Natural killer cell treated with Interleukin-12 subunit alpha and Interleukin-12 subunit beta and Interleukin-15 and Interleukin-18, amount 100 ng/mL, for 72 hours (primary cell): ENCODE results near the gene DEK. TPM values are rescaled to one million over a fixed set of nuclear protein-coding genes. Genes with fewer than 3 reads are reported as not detected.
"Not testable (repeated sequence)": the region's sequence is repeated elsewhere in the genome, so short reads cannot be mapped to it uniquely, and the experiment has no call there.

Experiments
- ATAC-seq, 2 donors: fragments of 150-1000 bp; cut with Tn5 transposase in 1 of 2; sonication (Bioruptor Pico), chemical (Tn5 transposase) in 1 of 2; 2 replicates each; pipeline ENCODE4 v1.10.0; 2021
- DNase-seq: peaks from one replicate; pipeline ENCODE4 v3.0.0; 2022; ENCODE audit warnings: low spot score
- H3K27ac Mint-ChIP-seq, 2 donors: 1 replicate in 1 of 2; 2 replicates in 1 of 2; pipeline ENCODE4 v1.8.0; 2022; ENCODE audit warnings: mixed read lengths in 2 of 2, mild to moderate bottlenecking in 1 of 2, moderate library complexity in 1 of 2
- H3K27me3 Mint-ChIP-seq, 2 donors: 1 replicate in 1 of 2; 2 replicates in 1 of 2; pipeline ENCODE4 v1.8.0; 2022; ENCODE audit warnings: mixed read lengths in 2 of 2
- H3K36me3 Mint-ChIP-seq: one replicate; pipeline ENCODE4 v1.8.0; 2022; ENCODE audit warnings: mixed read lengths
- H3K4me1 Mint-ChIP-seq, 2 donors: 1 replicate in 1 of 2; 2 replicates in 1 of 2; pipeline ENCODE4 v1.8.0; 2022; ENCODE audit warnings: low read depth in 2 of 2, mixed read lengths in 2 of 2, mild to moderate bottlenecking in 1 of 2
- H3K4me3 Mint-ChIP-seq: one replicate; pipeline ENCODE4 v1.8.0; 2022; ENCODE audit warnings: mixed read lengths
- H3K9me3 Mint-ChIP-seq: 2 replicates; pipeline ENCODE4 v1.8.0; 2022; ENCODE audit warnings: mixed read lengths
- total RNA-seq, 2 donors: library from RNA; stranded (reverse); gene quantifications; one replicate each; pipeline ENCODE4 v1.2.3, GENCODE V29; 2022

The DEK gene
- total RNA-seq, 2 donors from 2014 or later, result 105 to 152 TPM

DNA sequence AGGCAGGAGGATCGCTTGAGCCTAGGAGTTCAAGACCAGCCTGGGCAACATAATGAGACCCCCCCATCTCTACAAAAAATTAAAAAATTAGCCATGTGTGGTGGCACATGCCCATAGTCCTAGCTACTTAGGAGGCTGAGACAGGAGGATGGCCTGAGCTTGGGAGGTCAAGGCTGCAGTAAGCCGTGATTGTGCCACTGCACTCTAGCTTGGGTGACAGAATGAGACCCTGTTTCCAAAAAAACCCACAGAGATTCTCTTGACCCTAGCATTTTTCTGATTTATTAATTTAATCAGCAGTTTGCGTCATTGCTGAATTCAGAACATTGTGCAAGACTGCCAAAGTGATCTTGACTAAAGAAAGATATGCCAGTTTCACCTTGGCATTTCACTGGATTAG, 72.3 kb downstream of the DEK start:
- peaks cover 3% of the 10 kb centered on the region for H3K36me3 Mint-ChIP-seq
- no peaks in the 10 kb centered on the region for H3K9me3 Mint-ChIP-seq
- ATAC-seq (no peak), DNase-seq (no peak)
- H3K4me3 Mint-ChIP-seq, result no peak overlapping the region
- H3K27me3 Mint-ChIP-seq, result no peaks in the 10 kb centered on the region
- no peak overlapping the region for H3K27ac Mint-ChIP-seq
- no peaks in the 10 kb centered on the region for H3K4me1 Mint-ChIP-seq

- no peak for DNase-seq
- H3K27ac Mint-ChIP-seq, result no peak overlapping the region
These were observed 75.1 kb downstream of the DEK start for GRCh38 chr6:18189196-18189595.

DNA sequence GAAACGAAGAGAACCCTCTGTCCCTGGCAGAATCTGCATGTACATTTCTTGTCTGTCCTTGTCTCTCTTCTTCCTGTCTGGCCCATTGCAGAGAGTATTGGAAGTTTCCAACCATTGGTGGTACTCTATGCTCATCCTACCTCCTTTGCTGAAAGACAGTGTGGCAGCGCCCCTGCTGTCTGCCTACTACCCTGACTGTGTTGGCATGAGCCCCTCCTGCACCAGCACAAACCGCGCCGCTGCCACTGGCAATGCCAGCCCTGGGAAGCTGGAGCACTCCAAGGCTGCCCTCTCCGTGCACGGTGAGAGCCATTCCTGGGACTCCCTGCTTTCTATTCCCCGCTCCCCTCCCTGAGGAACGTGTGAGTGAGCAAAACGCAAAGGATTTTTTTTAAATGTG, 76.6 kb downstream of the DEK start:
- Mint-ChIP-seq H3K36me3 (no peaks in the 10 kb centered on the region), H3K27me3 (no peaks in the 10 kb centered on the region), H3K27ac (no peak overlapping the region), H3K4me3 (no peak overlapping the region), H3K4me1 (no peaks in the 10 kb centered on the region), H3K9me3 (no peaks in the 10 kb centered on the region)
- DNase-seq, result no peak
- ATAC-seq, result no peak

More at GRCh38 chr6:18189196-18189595, 75.1 kb downstream of the DEK start:
- Mint-ChIP-seq H3K9me3 (no peaks in the 10 kb centered on the region), H3K27me3 (no peaks in the 10 kb centered on the region), H3K4me1 (no peaks in the 10 kb centered on the region), H3K4me3 (no peak overlapping the region), H3K36me3 (no peaks in the 10 kb centered on the region)
- ATAC-seq, result no peak

DNA sequence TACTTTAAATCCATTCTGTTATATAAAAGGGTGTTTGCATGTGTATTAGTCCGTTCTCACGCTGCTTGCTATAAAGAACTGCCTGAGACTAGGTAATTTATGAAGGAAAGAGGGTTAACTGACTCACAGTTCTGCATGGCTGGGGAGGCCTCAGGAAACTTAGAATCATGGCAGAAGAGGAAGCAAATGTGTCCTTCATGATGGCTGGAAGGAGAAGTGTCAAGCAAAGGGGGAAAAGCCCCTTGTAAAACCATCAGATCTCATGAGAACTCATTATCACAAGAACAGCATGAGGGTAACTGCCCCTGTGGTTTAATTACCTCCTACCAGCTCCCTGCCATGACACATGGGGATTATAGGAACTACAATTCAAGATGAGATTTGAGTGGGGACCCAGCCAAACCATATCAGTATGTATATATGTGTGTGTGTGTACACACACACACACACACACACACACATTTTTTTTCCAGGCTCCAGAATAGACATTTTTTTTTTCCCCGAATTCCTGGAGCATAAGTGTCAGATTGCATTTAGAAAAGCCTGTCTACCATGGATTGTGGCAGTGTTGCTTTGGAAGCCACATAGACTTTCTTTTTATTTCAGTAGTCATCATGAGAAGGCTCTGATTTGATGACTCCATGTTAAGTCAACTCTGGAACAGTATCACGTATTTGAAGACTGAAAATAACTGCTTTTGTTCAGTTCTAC, 77.6 kb downstream of the DEK start:
- Mint-ChIP-seq H3K4me3 (no peak overlapping the region), H3K36me3 (no peaks in the 10 kb centered on the region), H3K27ac (no peak overlapping the region), H3K27me3 (no peaks in the 10 kb centered on the region), H3K9me3 (no peaks in the 10 kb centered on the region), H3K4me1 (no peaks in the 10 kb centered on the region)
- DNase-seq (no peak), ATAC-seq (no peak)

DNA sequence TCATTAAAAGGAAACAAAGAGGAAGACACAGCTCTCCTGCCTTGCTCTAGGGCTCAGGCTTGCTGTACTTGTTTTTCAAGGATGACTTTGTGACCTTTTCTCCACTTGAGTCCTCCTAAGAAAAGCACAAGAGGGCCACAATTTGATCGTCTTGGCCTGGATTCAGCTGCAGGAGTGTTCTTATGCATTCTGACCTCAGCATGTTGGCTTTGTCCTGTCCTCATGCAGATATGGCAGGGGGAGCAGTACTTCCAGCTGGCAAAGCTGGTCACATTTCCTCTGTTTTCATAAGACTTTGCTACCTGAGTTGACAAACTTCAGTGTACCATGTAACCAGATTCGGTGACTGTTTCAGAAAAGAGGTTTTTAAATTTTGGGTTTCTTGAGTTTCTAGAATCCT, 78.3 kb downstream of the DEK start:
- no peaks in the 10 kb centered on the region for H3K27me3 Mint-ChIP-seq

DNA sequence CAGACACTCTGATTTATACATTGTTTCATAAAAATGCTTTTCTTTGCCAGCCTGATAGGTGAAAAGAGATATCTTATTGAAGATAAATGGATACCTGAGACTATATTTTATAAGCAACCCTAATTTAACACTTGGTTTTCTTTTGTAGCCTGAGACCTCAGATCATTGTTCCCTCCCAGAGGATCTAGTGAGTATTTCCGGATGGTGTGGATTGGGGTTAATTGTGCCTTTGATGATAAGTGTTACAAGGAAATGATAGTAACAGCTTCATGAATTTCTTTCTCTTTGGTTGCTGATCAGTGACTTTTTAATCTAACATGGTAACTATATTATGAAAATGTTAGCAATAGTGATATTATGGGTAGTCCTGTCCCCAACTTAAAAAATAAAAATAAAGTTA, 78.7 kb downstream of the DEK start:
- no peak for DNase-seq
- Mint-ChIP-seq H3K27me3 (no peaks in the 10 kb centered on the region), H3K9me3 (no peaks in the 10 kb centered on the region), H3K27ac (no peak overlapping the region), H3K4me3 (no peak overlapping the region), H3K36me3 (no peaks in the 10 kb centered on the region), H3K4me1 (no peaks in the 10 kb centered on the region)
- ATAC-seq, result no peak

More for the DNA sequence above, 78.3 kb downstream of the DEK start:
- DNase-seq, result no peak
- no peak overlapping the region for H3K4me3 Mint-ChIP-seq
- H3K36me3 Mint-ChIP-seq, result no peaks in the 10 kb centered on the region
- H3K27ac Mint-ChIP-seq, result no peak overlapping the region
- no peaks in the 10 kb centered on the region for H3K9me3 Mint-ChIP-seq
- H3K4me1 Mint-ChIP-seq, result no peaks in the 10 kb centered on the region
- no peak for ATAC-seq

DNA sequence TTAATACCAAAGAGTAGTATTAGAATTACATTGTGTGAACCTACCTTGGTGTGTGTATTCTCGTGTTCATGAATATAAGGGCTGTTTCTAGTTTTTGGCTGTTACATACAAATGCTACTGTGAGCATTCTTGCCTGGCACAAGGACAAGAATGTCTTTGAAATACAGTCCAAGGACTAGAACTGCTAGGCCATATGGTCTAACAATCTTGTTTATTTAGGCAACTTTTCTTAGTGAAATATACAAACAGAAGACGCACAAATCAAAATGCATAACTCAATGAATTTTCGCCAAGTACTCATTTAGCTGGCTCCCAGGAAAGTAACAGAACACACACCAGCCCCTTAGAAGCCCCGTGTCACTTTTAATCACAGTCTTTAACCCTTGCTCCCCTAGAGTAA, 80.6 kb downstream of the DEK start:
- peak overlapping the region in 1 of 2 donors; percentile 14 for H3K27ac Mint-ChIP-seq
- DNase-seq, result no peak
- no peak for ATAC-seq
- no peaks in the 10 kb centered on the region for H3K27me3 Mint-ChIP-seq
- H3K36me3 Mint-ChIP-seq, result no peaks in the 10 kb centered on the region
- H3K9me3 Mint-ChIP-seq, result no peaks in the 10 kb centered on the region
- H3K4me1 Mint-ChIP-seq, result peaks cover 0 to 1% of the 10 kb centered on the region in 2 donors
- no peak overlapping the region for H3K4me3 Mint-ChIP-seq

- peaks cover 0 to 3% of the 10 kb centered on the region in 2 donors for H3K4me1 Mint-ChIP-seq
- H3K27ac Mint-ChIP-seq, result no peak overlapping the region
- no peaks in the 10 kb centered on the region for H3K36me3 Mint-ChIP-seq
These were observed 81.8 kb downstream of the DEK start for GRCh38 chr6:18182568-18182967.

DNA sequence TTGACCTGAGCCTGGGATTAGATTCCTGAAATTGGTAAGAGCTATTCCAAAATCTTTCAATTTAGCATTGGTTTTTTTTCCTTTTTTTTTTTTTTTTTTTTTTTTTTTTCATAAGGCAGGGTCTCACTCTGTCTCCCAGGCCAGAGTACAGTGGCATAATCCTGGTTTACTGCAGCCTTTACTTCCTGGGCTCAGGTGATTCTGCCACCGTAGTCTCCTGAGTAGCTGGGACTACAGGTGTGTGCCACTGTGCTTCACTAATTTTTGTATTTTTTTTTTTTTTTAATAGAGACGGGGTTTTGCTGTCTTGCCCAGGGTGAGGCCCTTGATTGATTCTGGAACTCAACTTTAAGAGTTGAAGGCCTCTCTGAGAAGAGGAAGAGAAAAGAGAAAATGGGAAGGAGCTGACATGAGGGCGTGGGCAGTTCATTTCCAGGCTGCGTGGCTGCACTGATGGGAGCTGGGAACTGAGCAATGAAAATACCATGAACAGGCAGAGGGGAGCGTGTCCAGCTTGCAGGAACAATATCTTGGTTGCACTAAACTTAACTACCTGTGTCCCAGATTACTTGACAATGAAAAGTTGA, 84.5 kb downstream of the DEK start:
- ATAC-seq (no peak), DNase-seq (no peak)
- Mint-ChIP-seq H3K4me3 (no peak overlapping the region), H3K27me3 (no peaks in the 10 kb centered on the region), H3K36me3 (peaks cover 12% of the 10 kb centered on the region), H3K27ac (no peak overlapping the region), H3K9me3 (no peaks in the 10 kb centered on the region), H3K4me1 (peaks cover 0 to 3% of the 10 kb centered on the region in 2 donors)

More at GRCh38 chr6:18182568-18182967, 81.8 kb downstream of the DEK start:
- no peak overlapping the region for H3K4me3 Mint-ChIP-seq
- H3K27me3 Mint-ChIP-seq, result no peaks in the 10 kb centered on the region
- no peaks in the 10 kb centered on the region for H3K9me3 Mint-ChIP-seq
- DNase-seq, result no peak
- ATAC-seq, result no peak

- no peak for ATAC-seq
- H3K4me3 Mint-ChIP-seq, result no peak overlapping the region
- H3K4me1 Mint-ChIP-seq, result peaks cover 0 to 3% of the 10 kb centered on the region in 2 donors
- no peak overlapping the region for H3K27ac Mint-ChIP-seq
- peaks cover 16% of the 10 kb centered on the region for H3K36me3 Mint-ChIP-seq
- DNase-seq, result no peak
- no peaks in the 10 kb centered on the region for H3K27me3 Mint-ChIP-seq
- no peaks in the 10 kb centered on the region for H3K9me3 Mint-ChIP-seq
These were observed 85.2 kb downstream of the DEK start for GRCh38 chr6:18178960-18179615.

DNA sequence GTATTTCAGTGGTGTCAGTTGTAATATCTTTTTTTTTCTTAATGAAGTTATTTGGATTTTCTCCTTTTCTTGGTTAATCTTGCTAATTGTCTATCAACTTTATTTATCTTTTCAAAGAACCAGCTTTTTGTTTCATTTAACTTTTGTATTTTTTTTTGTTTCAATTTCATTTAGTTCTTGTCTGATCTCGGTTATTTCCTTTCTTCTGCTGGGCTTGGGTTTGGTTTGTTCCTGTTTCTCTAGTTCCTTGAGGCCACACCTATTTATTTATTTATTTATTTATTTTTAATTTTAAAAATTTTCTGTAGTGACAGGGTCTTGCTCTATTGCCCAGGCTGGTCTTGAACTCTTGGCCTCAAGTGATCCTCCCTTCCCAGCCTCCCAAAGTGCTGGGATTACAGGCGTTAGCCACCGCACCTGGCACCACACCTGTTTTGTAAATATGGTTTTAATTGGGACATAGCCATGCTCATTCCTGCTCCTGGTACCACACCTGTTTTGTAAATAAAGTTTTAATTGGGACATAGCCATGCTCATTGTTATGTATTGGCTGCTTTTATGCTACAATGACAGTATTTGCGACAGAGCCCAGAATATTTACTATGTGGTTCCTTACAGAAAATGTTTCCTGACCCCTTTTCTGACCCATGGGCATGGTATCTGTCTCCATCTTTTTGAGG, 86.9 kb downstream of the DEK start:
- Mint-ChIP-seq H3K36me3 (peaks cover 16% of the 10 kb centered on the region), H3K27me3 (no peaks in the 10 kb centered on the region), H3K9me3 (no peaks in the 10 kb centered on the region), H3K4me3 (no peak overlapping the region), H3K4me1 (peaks cover 0 to 3% of the 10 kb centered on the region in 2 donors), H3K27ac (no peak overlapping the region)
- no peak for DNase-seq
- ATAC-seq, result no peak

DNA sequence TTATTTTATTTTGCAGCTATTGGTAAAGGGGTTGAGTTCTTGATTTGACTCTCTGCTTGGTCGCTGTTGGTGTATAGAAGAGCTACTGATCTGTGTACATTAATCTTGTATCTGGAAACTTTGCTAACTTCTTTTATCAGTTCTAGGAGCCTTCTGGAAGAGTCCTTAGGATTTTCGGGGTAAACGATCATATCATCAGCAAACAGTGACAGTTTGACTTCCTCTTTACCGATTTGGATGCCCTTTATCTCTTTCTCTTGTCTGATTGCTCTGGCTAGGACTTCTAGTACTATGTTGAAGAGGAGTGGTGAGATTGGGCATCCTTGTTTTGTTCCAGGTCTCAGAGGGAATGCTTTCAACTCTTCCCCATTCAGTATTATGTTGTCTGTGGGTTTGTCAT, 88.1 kb downstream of the DEK start:
- not testable (repeated sequence) for H3K4me3 Mint-ChIP-seq, H3K4me1 Mint-ChIP-seq, DNase-seq, ATAC-seq, H3K27me3 Mint-ChIP-seq, H3K27ac Mint-ChIP-seq, H3K9me3 Mint-ChIP-seq
- peaks cover 22% of the 10 kb centered on the region for H3K36me3 Mint-ChIP-seq
